ENCODE results near the gene RBP2. TPM values are rescaled to one million over a fixed set of nuclear protein-coding genes. Genes with fewer than 3 reads are reported as not detected.
A peak's percentile ranks its signal among the peaks of the same experiment; 100 is the strongest.

RBP2 gene
- total RNA-seq, 1 donor from 2014 or later: 3.1 TPM

GRCh38 chr3:139443186-139443585 lies 33.1 kb downstream of the RBP2 start:
- no peak for ATAC-seq
- no peak overlapping the region for H3K27ac ChIP-seq
- H3K4me3 ChIP-seq: no peak overlapping the region
- no peaks in the 10 kb centered on the region for H3K27me3 ChIP-seq (ENCODE audit: low read depth)
- no peak for TF ChIP-seq CTCF (IDR thresholded peaks at IDR 0.05)
- no peak for DNase-seq
- no peaks in the 10 kb centered on the region for H3K36me3 ChIP-seq
- intact Hi-C loops (cut with DNase I): no loop called here
- H3K9me3 ChIP-seq: no peaks in the 10 kb centered on the region
- no peaks in the 10 kb centered on the region for H3K4me1 ChIP-seq

GRCh38 chr3:139441656-139442055 lies 34.7 kb downstream of the RBP2 start:
- no peak for ATAC-seq
- intact Hi-C loops (cut with DNase I): no loop called here
- H3K9me3 ChIP-seq: no peaks in the 10 kb centered on the region
- no peaks in the 10 kb centered on the region for H3K36me3 ChIP-seq
- no peak overlapping the region for H3K4me3 ChIP-seq
- no peak for DNase-seq
- H3K27me3 ChIP-seq (ENCODE audit: low read depth): no peaks in the 10 kb centered on the region
- TF ChIP-seq CTCF (IDR thresholded peaks at IDR 0.05): no peak
- no peaks in the 10 kb centered on the region for H3K4me1 ChIP-seq
- H3K27ac ChIP-seq: no peak overlapping the region

GRCh38 chr3:139440639-139441556 lies 35.4 kb downstream of the RBP2 start:
- Histone ChIP-seq H3K27me3 (ENCODE audit: low read depth) (no peaks in the 10 kb centered on the region), H3K9me3 (no peaks in the 10 kb centered on the region), H3K36me3 (no peaks in the 10 kb centered on the region), H3K4me3 (no peak overlapping the region), H3K27ac (no peak overlapping the region), H3K4me1 (no peaks in the 10 kb centered on the region)
- no peak for DNase-seq
- intact Hi-C loops (cut with DNase I): no loop called here
- TF ChIP-seq CTCF (IDR thresholded peaks at IDR 0.05): no peak
- no peak for ATAC-seq

- Histone ChIP-seq H3K4me3 (no peak overlapping the region), H3K9me3 (no peaks in the 10 kb centered on the region), H3K27me3 (ENCODE audit: low read depth) (no peaks in the 10 kb centered on the region), H3K36me3 (no peaks in the 10 kb centered on the region), H3K4me1 (peaks cover 9% of the 10 kb centered on the region), H3K27ac (no peak overlapping the region)
- intact Hi-C loops (cut with DNase I): no loop called here
- TF ChIP-seq CTCF (IDR thresholded peaks at IDR 0.05): no peak
- DNase-seq (no peak), ATAC-seq (peak; percentile 21 to 43)
These were observed 37.0 kb downstream of the RBP2 start for GRCh38 chr3:139439278-139439677.

GRCh38 chr3:139434764-139435307 lies 41.5 kb downstream of the RBP2 start:
- H3K27me3 ChIP-seq (ENCODE audit: low read depth): no peaks in the 10 kb centered on the region
- TF ChIP-seq CTCF (IDR thresholded peaks at IDR 0.05): no peak
- H3K27ac ChIP-seq: peak overlapping the region; percentile 18
- H3K4me3 ChIP-seq: no peak overlapping the region
- peaks cover 9% of the 10 kb centered on the region for H3K4me1 ChIP-seq
- ATAC-seq: peak; percentile 39 to 54
- H3K9me3 ChIP-seq: no peaks in the 10 kb centered on the region
- no peak for DNase-seq
- no peaks in the 10 kb centered on the region for H3K36me3 ChIP-seq
- intact Hi-C loops (cut with DNase I): no loop called here
